Activated CD8-positive, alpha-beta T cell treated with anti-CD3 and anti-CD28 coated beads for 36 hours (primary cell): ENCODE measurements around the gene HSPA14. TPM values are rescaled to one million over a fixed set of nuclear protein-coding genes. Genes with fewer than 3 reads are reported as not detected.

Experiments used
- ATAC-seq: fragments of 200-7000 bp; cut with Tn5 transposase; one replicate; pipeline ENCODE4 v1.10.0; 2021; ENCODE audit warnings: mild to moderate bottlenecking, moderate library complexity
- CTCF ChIA-PET: fragments of 350-600 bp; sonication (Branson Sonifier 250); formaldehyde crosslinking; loops from one replicate; lab custom pipeline; 2021; ENCODE audit warnings: antibody characterized with exemption; lab: Charles Lee
- POLR2A ChIA-PET: fragments of 350-600 bp; sonication (Branson Sonifier 250); formaldehyde crosslinking; loops from one replicate; lab custom pipeline; 2021; ENCODE audit warnings: antibody characterized with exemption; lab: Charles Lee
- DNase-seq: peaks from one replicate; pipeline ENCODE4 v3.0.0-alpha.2; 2020
- H3K27ac Mint-ChIP-seq: one replicate; pipeline ENCODE4 v1.8.0; 2021; ENCODE audit warnings: mild to moderate bottlenecking, mixed read lengths
- H3K27me3 Mint-ChIP-seq: one replicate; pipeline ENCODE4 v1.8.0; 2021; ENCODE audit warnings: mixed read lengths
- H3K36me3 Mint-ChIP-seq: one replicate; pipeline ENCODE4 v1.8.0; 2021; ENCODE audit warnings: low read depth, mixed read lengths
- H3K4me1 Mint-ChIP-seq: one replicate; pipeline ENCODE4 v1.8.0; 2021; ENCODE audit warnings: low read depth, mixed read lengths
- H3K4me3 Mint-ChIP-seq: one replicate; pipeline ENCODE4 v1.8.0; 2021; ENCODE audit warnings: mild to moderate bottlenecking, moderate library complexity, mixed read lengths
- H3K9me3 Mint-ChIP-seq: one replicate; pipeline ENCODE4 v1.8.0; 2021; ENCODE audit warnings: mixed read lengths
- CTCF ChIP-seq: fragments of 200-600 bp; IDR thresholded peaks from one replicate; pipeline ENCODE4 v1.8.0; 2022; ENCODE audit warnings: antibody characterized with exemption, mild to moderate bottlenecking
- intact Hi-C: fragments of 100-400 bp; cut with micrococcal nuclease; formaldehyde crosslinking; loops from one replicate; pipeline ENCODE4 v1.10.0; 2022
- total RNA-seq, 2 experiments: library from RNA; stranded (reverse); gene quantifications; one replicate each; pipeline ENCODE4 v1.2.3, GENCODE V29; 2021

HSPA14 gene
- total RNA-seq, 2 experiments from 2014 or later = 36.1 to 36.7 TPM

- Mint-ChIP-seq H3K27me3 (no peaks in the 10 kb centered on the region), H3K36me3 (peaks cover 49% of the 10 kb centered on the region), H3K27ac (no peak overlapping the region), H3K4me1 (peaks cover 27% of the 10 kb centered on the region), H3K9me3 (no peaks in the 10 kb centered on the region), H3K4me3 (no peak overlapping the region)
- DNase-seq (no peak), ATAC-seq (no peak)
- intact Hi-C loops = no loop called here
- ChIA-PET CTCF (no interaction called here), POLR2A (interaction anchor here (0.6 to 2.2 kb wide), 5 partner anchors 11 to 254 kb away, joined by 3 to 14 read pairs (median 3); no protein-coding TSS in a partner anchor)
- TF ChIP-seq CTCF = no peak
These were observed 5.4 kb downstream of the HSPA14 start for GRCh38 chr10:14843327-14843988.

GRCh38 chr10:14844948-14845347, 6.8 kb downstream of the HSPA14 start:
- Mint-ChIP-seq H3K4me3 (no peak overlapping the region), H3K9me3 (no peaks in the 10 kb centered on the region), H3K36me3 (peaks cover 46% of the 10 kb centered on the region), H3K4me1 (peaks cover 19% of the 10 kb centered on the region), H3K27me3 (no peaks in the 10 kb centered on the region), H3K27ac (no peak overlapping the region)
- POLR2A ChIA-PET = interaction anchor here (0.7 kb wide), 1 partner anchor 77 kb away, joined by 3 read pairs; no protein-coding TSS in a partner anchor
- ATAC-seq (no peak), DNase-seq (no peak)
- TF ChIP-seq CTCF = no peak
- CTCF ChIA-PET = interaction anchor here (1.2 kb wide), 1 partner anchor 106 kb away, joined by 3 read pairs; no protein-coding TSS in a partner anchor
- intact Hi-C loops = no loop called here

- H3K4me3 Mint-ChIP-seq = no peak overlapping the region
- no peaks in the 10 kb centered on the region for H3K27me3 Mint-ChIP-seq
- ChIA-PET CTCF (interaction anchor here (1.3 kb wide), 1 partner anchor 29 kb away, joined by 4 read pairs; no protein-coding TSS in a partner anchor), POLR2A (interaction anchor here (1.0 kb wide), 1 partner anchor 14 kb away, joined by 3 read pairs; the partner anchor contains the start of genes HSPA14 and MSANTD7)
- intact Hi-C loops = no loop called here
- TF ChIP-seq CTCF = no peak
- no peaks in the 10 kb centered on the region for H3K9me3 Mint-ChIP-seq
- no peak overlapping the region for H3K27ac Mint-ChIP-seq
- peaks cover 19% of the 10 kb centered on the region for H3K36me3 Mint-ChIP-seq
- no peaks in the 10 kb centered on the region for H3K4me1 Mint-ChIP-seq
- ATAC-seq = no peak
- DNase-seq = no peak
These were observed 14.1 kb downstream of the HSPA14 start for GRCh38 chr10:14852236-14852635.

DNA sequence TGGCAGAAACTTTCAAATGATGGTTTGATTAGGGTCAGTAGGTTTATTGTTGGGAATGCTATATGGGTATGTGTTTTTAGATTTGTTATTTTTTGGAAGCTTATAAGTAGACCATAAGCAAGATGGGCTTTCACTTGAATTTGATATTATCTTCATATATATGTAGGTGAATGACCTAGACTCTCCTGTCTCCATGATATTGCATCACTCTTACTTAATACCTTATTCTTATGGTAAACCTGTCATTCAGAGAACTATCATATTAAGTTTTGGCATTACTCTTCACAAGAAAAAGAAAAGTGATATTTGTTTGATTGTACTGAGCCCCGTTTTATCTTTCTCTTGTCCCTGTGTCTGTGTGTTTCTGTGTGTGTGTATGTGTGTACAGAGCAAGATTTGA, 17.3 kb downstream of the HSPA14 start:
- H3K27ac Mint-ChIP-seq = no peak overlapping the region
- no peak overlapping the region for H3K4me3 Mint-ChIP-seq
- no peak for ATAC-seq
- H3K9me3 Mint-ChIP-seq = no peaks in the 10 kb centered on the region
- H3K4me1 Mint-ChIP-seq = no peaks in the 10 kb centered on the region
- H3K27me3 Mint-ChIP-seq = no peaks in the 10 kb centered on the region
- DNase-seq = no peak
- intact Hi-C loops = no loop called here
- H3K36me3 Mint-ChIP-seq = peaks cover 24% of the 10 kb centered on the region
- POLR2A ChIA-PET = no interaction called here
- CTCF ChIA-PET = interaction anchor here (1.7 kb wide), 1 partner anchor 11 kb away, joined by 5 read pairs; no protein-coding TSS in a partner anchor
- TF ChIP-seq CTCF = no peak

- peaks cover 30% of the 10 kb centered on the region for H3K36me3 Mint-ChIP-seq
- no peaks in the 10 kb centered on the region for H3K4me1 Mint-ChIP-seq
- intact Hi-C loops = no loop called here
- DNase-seq (no peak), ATAC-seq (no peak)
- POLR2A ChIA-PET = interaction anchor here (3.0 kb wide), 1 partner anchor 15 kb away, joined by 14 read pairs; no protein-coding TSS in a partner anchor
- TF ChIP-seq CTCF = no peak
- H3K9me3 Mint-ChIP-seq = no peaks in the 10 kb centered on the region
- CTCF ChIA-PET = interaction anchor here (1.2 kb wide), 1 partner anchor 11 kb away, joined by 3 read pairs; no protein-coding TSS in a partner anchor
- H3K27ac Mint-ChIP-seq = no peak overlapping the region
- H3K27me3 Mint-ChIP-seq = no peaks in the 10 kb centered on the region
- H3K4me3 Mint-ChIP-seq = no peak overlapping the region
These were observed 20.3 kb downstream of the HSPA14 start for GRCh38 chr10:14858338-14858960.
